AG08396 (cell line): ENCODE results near the gene LTV1.

Experiments used
- DNase-seq: peaks from one replicate; pipeline ENCODE4 v3.0.0; 2012; ENCODE audit warnings: low spot score, mixed read lengths

Gene LTV1

DNA sequence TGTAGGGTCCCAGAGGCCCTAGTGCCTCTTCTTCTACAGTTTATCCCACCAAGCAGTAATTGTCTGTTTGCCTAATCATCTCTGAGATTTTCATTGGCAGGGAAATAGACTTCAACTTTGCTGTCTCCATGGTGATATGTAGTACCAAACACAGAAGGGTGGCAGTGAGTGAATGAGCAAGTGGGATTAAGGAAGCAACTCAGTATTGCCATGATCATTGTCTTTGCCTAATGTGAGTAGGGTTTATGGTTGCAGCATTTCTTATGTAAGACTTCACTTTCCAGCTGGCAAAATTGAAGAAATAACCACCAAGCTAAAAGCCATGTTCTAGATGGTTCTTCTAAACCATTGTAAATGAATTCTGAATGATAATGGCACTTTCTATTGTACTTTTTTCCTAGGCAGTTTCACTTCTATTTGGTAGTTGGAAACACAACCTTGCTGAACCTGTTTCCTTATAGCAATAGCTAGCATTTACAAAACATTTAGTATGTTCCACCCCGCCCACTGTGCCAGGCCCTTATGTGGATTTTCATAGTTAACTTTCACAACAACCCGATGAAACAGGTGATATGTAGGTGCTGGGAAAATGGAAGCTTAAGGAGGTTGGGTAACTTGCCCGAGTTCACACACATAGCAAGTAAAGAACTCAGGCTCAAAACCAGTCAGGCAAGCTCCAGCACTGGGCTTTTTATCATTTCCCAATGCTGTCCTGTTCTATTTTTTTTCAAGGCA lies 53.2 kb downstream of the LTV1 start:
- no peak for DNase-seq

DNA sequence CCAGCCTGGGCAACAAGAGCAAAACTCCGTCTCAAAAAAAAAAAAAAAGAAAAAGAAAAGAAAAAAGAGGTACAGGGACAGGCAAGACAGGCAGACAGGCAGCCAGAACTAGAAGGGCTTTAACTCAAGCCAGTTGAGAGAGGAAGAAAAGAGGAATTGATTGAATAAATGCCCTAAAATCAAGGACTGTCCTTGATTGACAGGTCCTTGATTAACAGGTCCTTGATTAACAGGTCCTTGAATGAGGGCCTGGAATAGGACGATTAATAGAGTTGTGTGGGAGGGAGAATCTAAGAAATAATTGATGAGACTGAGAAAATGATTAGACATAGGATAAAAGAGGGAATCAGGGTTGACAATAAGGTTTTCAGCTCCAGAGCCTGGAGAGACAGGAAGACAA lies 57.2 kb downstream of the LTV1 start:
- DNase-seq: no peak

- DNase-seq: peak; percentile 23
Observed at GRCh38 chr6:143901885-143902750, 59.0 kb downstream of the LTV1 start.

- no peak for DNase-seq
Observed at GRCh38 chr6:143902827-143903226, 59.7 kb downstream of the LTV1 start.

- DNase-seq: no peak
Observed at GRCh38 chr6:143911028-143911427, 67.9 kb downstream of the LTV1 start.

GRCh38 chr6:143912671-143913070 lies 69.5 kb downstream of the LTV1 start:
- no peak for DNase-seq
